Duodenal mucosa (tissue), 2 donors: Measurements from ENCODE around the gene RBM22.

Source experiments
- H3K27ac ChIP-seq: one replicate; pipeline ENCODE4 v1.7.0; 2013; ENCODE audit warnings: low read depth, low read length
- H3K27me3 ChIP-seq, 2 donors: one replicate each; pipeline ENCODE4 v1.7.0; 2013; ENCODE audit warnings: low read length in 2 of 2, control low read depth in 1 of 2; ENCODE audit not compliant: insufficient read depth in 2 of 2, control insufficient read depth in 1 of 2
- H3K36me3 ChIP-seq, 2 donors: one replicate each; pipeline ENCODE4 v1.7.0; 2013; ENCODE audit warnings: low read length in 2 of 2, control low read depth in 1 of 2; ENCODE audit not compliant: insufficient read depth in 2 of 2, control insufficient read depth in 1 of 2
- H3K4me1 ChIP-seq, 2 donors: one replicate each; pipeline ENCODE4 v1.7.0; 2013; ENCODE audit warnings: low read length in 2 of 2, control low read depth in 1 of 2; ENCODE audit not compliant: insufficient read depth in 2 of 2, control insufficient read depth in 1 of 2
- H3K4me3 ChIP-seq, 2 donors: one replicate each; pipeline ENCODE4 v1.7.0; 2013; ENCODE audit warnings: low read length in 2 of 2, low read depth in 1 of 2
- H3K9ac ChIP-seq, 2 donors: one replicate each; pipeline ENCODE4 v1.7.0; 2013; ENCODE audit warnings: low read length in 2 of 2, low read depth in 1 of 2
- H3K9me3 ChIP-seq, 2 donors: one replicate each; pipeline ENCODE4 v1.7.0; 2013; ENCODE audit warnings: low read length in 2 of 2, control low read depth in 1 of 2; ENCODE audit not compliant: control insufficient read depth in 1 of 2

The RBM22 gene

DNA sequence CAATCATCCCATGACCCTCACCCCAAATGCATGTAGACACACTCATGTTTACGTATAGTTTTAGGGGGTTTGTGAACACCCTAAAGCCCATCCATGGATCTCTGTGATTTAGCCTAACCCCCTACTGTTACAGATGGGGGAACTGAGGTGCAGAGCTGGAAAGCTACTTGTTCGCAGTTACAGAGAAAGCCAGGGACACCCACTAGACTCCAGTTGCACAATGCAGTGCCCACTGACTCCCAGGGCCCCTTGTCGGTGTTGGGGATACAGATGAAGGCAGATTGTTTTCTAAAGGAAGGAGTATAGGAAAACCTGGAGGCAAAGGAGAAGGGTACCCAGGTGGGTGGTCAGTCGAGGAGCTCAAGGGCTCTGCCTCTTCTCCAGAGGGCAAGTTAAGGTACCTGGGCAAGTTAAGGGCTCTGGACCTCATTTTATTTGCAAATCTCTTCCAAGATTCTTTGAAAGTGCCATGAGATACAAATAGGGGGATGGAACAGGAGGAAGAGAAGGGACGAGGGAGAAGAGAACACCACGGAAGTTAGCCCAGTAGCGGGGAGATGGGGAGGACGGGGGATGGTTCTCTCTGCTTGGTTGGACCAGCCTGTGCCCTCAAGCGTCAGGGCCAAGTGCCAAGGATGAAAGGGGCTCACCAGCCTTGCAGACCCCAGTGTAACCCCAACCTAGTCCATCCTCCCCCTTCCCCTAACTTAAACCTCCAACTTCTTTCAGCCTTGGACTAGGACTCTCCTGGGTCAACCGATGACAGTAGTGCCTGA lies 38.9 kb downstream of the RBM22 start:
- Histone ChIP-seq H3K4me3 (no peak overlapping the region), H3K27ac (no peak overlapping the region), H3K9ac (no peak overlapping the region), H3K27me3 (peaks cover 8 to 12% of the 10 kb centered on the region in 2 donors), H3K36me3 (no peaks in the 10 kb centered on the region), H3K9me3 (no peaks in the 10 kb centered on the region), H3K4me1 (no peaks in the 10 kb centered on the region)

GRCh38 chr5:150661086-150661485 lies 39.8 kb downstream of the RBM22 start, which contains the start of gene MYOZ3:
MYOZ3 (plus strand) TSS chr5:150661251; CDS start chr5:150662942, 1,691 bp downstream.
- H3K9ac ChIP-seq, result no peak within 1 kb of the TSS
- H3K9me3 ChIP-seq, result no peaks in the 10 kb centered on the region
- H3K27me3 ChIP-seq, result peaks cover 8 to 12% of the 10 kb centered on the region in 2 donors
- H3K36me3 ChIP-seq, result no peaks in the 10 kb centered on the region
- no peak within 1 kb of the TSS for H3K27ac ChIP-seq
- peaks cover 0 to 2% of the 10 kb centered on the region in 2 donors for H3K4me1 ChIP-seq
- no peak within 1 kb of the TSS for H3K4me3 ChIP-seq

DNA sequence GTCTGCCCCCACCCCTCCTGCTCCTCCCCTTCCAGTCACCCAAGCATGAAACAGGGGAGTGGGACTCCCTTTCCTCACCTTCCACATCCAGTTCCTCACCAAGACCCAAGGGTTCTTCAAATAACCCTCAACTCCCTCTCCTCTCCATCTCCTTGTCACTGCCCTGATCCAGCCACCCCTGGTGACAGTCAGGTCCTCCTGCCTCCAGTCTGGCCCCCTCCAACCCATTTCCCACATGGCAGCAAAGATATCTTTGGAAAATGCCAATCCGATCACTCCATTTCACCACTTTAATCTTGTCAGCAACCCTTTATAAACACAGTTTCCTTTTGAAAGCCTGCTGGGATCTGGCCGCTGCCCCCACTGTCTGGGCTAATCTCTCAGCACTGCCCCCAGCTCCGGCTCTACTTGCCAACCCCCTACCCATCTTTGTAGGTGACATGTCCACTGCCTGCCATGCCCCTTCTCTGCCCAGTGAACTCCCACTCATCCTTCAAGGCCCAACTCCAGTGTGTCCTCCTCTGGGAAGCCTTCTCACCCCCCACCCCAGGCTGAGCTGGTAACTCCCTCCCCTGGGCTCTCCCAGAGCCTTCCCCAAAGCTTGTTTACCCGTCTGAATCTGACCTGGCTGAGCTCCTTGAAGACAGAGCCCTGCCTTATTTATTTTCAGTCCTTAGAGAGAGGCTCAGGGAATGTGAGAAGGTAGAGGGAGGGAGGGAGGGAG lies 40.6 kb downstream of the RBM22 start:
- no peak overlapping the region for H3K9ac ChIP-seq
- no peaks in the 10 kb centered on the region for H3K9me3 ChIP-seq
- peaks cover 8 to 12% of the 10 kb centered on the region in 2 donors for H3K27me3 ChIP-seq
- no peaks in the 10 kb centered on the region for H3K36me3 ChIP-seq
- no peak overlapping the region for H3K27ac ChIP-seq
- peaks cover 0 to 4% of the 10 kb centered on the region in 2 donors for H3K4me1 ChIP-seq
- H3K4me3 ChIP-seq, result no peak overlapping the region

GRCh38 chr5:150659360-150660107 lies 41.3 kb downstream of the RBM22 start:
- Histone ChIP-seq H3K9ac (no peak overlapping the region), H3K4me3 (no peak overlapping the region), H3K4me1 (peaks cover 0 to 4% of the 10 kb centered on the region in 2 donors), H3K9me3 (no peaks in the 10 kb centered on the region), H3K36me3 (peaks cover 0 to under 1% of the 10 kb centered on the region in 2 donors), H3K27me3 (peaks cover 2 to 7% of the 10 kb centered on the region in 2 donors), H3K27ac (no peak overlapping the region)

GRCh38 chr5:150658699-150659265 lies 42.1 kb downstream of the RBM22 start:
- H3K36me3 ChIP-seq, result peaks cover 0 to 3% of the 10 kb centered on the region in 2 donors
- peaks cover 0 to 7% of the 10 kb centered on the region in 2 donors for H3K27me3 ChIP-seq
- peaks cover 0 to 4% of the 10 kb centered on the region in 2 donors for H3K4me1 ChIP-seq
- no peak overlapping the region for H3K4me3 ChIP-seq
- H3K27ac ChIP-seq, result no peak overlapping the region
- H3K9me3 ChIP-seq, result no peaks in the 10 kb centered on the region
- H3K9ac ChIP-seq, result no peak overlapping the region

- H3K36me3 ChIP-seq, result peaks cover 0 to 3% of the 10 kb centered on the region in 2 donors
- H3K27ac ChIP-seq, result no peak overlapping the region
- H3K27me3 ChIP-seq, result peaks cover 0 to 7% of the 10 kb centered on the region in 2 donors
- H3K4me1 ChIP-seq, result peaks cover 0 to 4% of the 10 kb centered on the region in 2 donors
- no peak overlapping the region for H3K9ac ChIP-seq
- no peaks in the 10 kb centered on the region for H3K9me3 ChIP-seq
- H3K4me3 ChIP-seq, result no peak overlapping the region
Observed at GRCh38 chr5:150658121-150658520, 42.7 kb downstream of the RBM22 start.

GRCh38 chr5:150656191-150657132 lies 44.4 kb downstream of the RBM22 start:
- Histone ChIP-seq H3K4me3 (peak overlapping the region; percentile 61 to 66), H3K9me3 (no peaks in the 10 kb centered on the region), H3K27me3 (no peaks in the 10 kb centered on the region), H3K36me3 (peaks cover 0 to 14% of the 10 kb centered on the region in 2 donors), H3K9ac (peak overlapping the region; percentile 38 to 50), H3K4me1 (peaks cover 0 to 4% of the 10 kb centered on the region in 2 donors), H3K27ac (no peak overlapping the region)

DNA sequence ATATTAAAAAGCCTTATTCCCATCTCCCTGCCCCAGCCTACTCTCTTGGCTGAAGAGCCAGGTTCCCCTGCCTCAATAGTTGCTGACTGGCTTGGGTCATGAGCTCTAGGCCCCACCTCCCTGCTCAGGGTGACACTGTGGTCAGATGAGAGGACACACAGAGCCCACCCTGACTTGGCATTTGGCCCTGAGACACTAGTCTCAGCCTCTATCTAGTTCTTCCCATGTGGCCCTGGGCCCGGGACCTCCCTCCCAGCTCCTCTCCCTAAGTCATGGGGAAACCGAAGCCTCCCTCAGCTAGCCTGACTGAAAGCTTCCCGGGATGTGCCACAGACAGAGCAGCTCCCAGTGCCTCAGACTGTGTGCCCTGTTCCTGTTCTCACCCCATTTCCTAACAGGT lies 45.6 kb downstream of the RBM22 start:
- no peak overlapping the region for H3K9ac ChIP-seq
- H3K4me1 ChIP-seq, result peaks cover 0 to 4% of the 10 kb centered on the region in 2 donors
- H3K27me3 ChIP-seq, result no peaks in the 10 kb centered on the region
- H3K4me3 ChIP-seq, result no peak overlapping the region
- peaks cover 0 to 25% of the 10 kb centered on the region in 2 donors for H3K36me3 ChIP-seq
- H3K27ac ChIP-seq, result no peak overlapping the region
- H3K9me3 ChIP-seq, result no peaks in the 10 kb centered on the region
